SK-N-SH (cell line): ENCODE results near the gene SLC22A23. TPM values are rescaled to one million over a fixed set of nuclear protein-coding genes. Genes with fewer than 3 reads are reported as not detected.

ENCODE experiments used
- CTCF ChIA-PET: fragments of 300-600, 350-600 bp; formaldehyde crosslinking; extraction: SDS; loops from one replicate; lab custom pipeline; 2021; lab: Yijun Ruan, JAX
- POLR2A ChIA-PET: fragments of 350-600 bp; sonication (Branson Sonifier 250); formaldehyde crosslinking; extraction: SDS; loops from one replicate; lab custom pipeline; 2020; ENCODE audit warnings: antibody characterized with exemption, inconsistent platforms; lab: Yijun Ruan, JAX
- DNase-seq: peaks from one replicate; pipeline ENCODE4 v3.0.0; 2012
- H2AFZ ChIP-seq: fragments of 200-600 bp; sonication (generic); 2 replicates; pipeline ENCODE4 v1.8.1; 2016; ENCODE audit warnings: antibody characterized with exemption, mild to moderate bottlenecking, low read depth
- H3F3A ChIP-seq: fragments of 200-600 bp; sonication (generic); replicated peaks from 2 replicates; pipeline ENCODE3; 2016; ENCODE audit warnings: antibody characterized with exemption, mild to moderate bottlenecking; ENCODE audit not compliant: insufficient read depth
- H3K27ac ChIP-seq, 2 experiments: fragments of 200-500 bp in 1 of 2; fragments of 200-600 bp in 1 of 2; sonication (Bioruptor generic) in 1 of 2; sonication (generic), shearing (Covaris generic) in 1 of 2; 2 replicates each; pipeline versions ENCODE4 v1.5.1 to v1.6.1; 2014 to 2016; ENCODE audit warnings: low read depth in 2 of 2, inconsistent platforms in 1 of 2, low read length in 1 of 2, mild to moderate bottlenecking in 1 of 2, mixed read lengths in 1 of 2
- H3K27me3 ChIP-seq: fragments of 200-600 bp; sonication (generic), shearing (Covaris generic); 2 replicates; pipeline ENCODE4 v1.6.1; 2016; ENCODE audit warnings: mixed run types; ENCODE audit not compliant: insufficient read depth
- H3K36me3 ChIP-seq, 2 experiments: fragments of 200-500 bp in 1 of 2; fragments of 200-600 bp in 1 of 2; sonication (Bioruptor generic) in 1 of 2; sonication (generic) in 1 of 2; replicated peaks in 1 of 2; 2 replicates each; pipeline versions ENCODE3 to v1.5.1; 2014 to 2016; ENCODE audit warnings: low read length in 1 of 2, mild to moderate bottlenecking in 1 of 2; ENCODE audit not compliant: insufficient read depth in 2 of 2, control insufficient read depth in 1 of 2
- H3K4me1 ChIP-seq, 2 experiments: fragments of 200-500 bp in 1 of 2; fragments of 200-600 bp in 1 of 2; sonication (Bioruptor generic) in 1 of 2; sonication (generic), shearing (Covaris generic) in 1 of 2; 2 replicates each; pipeline versions ENCODE4 v1.5.1 to v1.6.1; 2014 to 2016; ENCODE audit warnings: low read depth in 1 of 2, low read length in 1 of 2, mixed run types in 1 of 2; ENCODE audit not compliant: insufficient read depth in 2 of 2, control insufficient read depth in 1 of 2
- H3K4me2 ChIP-seq: fragments of 200-600 bp; sonication (generic), shearing (Covaris generic); 2 replicates; pipeline ENCODE4 v1.6.1; 2017; ENCODE audit warnings: mixed run types
- H3K4me3 ChIP-seq, 2 experiments: fragments of 200-500 bp in 1 of 2; fragments of 200-600 bp in 1 of 2; sonication (Bioruptor generic) in 1 of 2; sonication (generic), shearing (Covaris generic) in 1 of 2; 2 replicates each; pipeline versions ENCODE4 v1.5.1 to v1.8.1; 2014 to 2016; ENCODE audit warnings: low read depth in 2 of 2, inconsistent platforms in 1 of 2, low read length in 1 of 2, mild to moderate bottlenecking in 1 of 2, mixed read lengths in 1 of 2, moderate library complexity in 1 of 2
- H3K79me2 ChIP-seq: fragments of 200-600 bp; sonication (generic); 2 replicates; pipeline ENCODE4 v1.8.1; 2017; ENCODE audit warnings: mild to moderate bottlenecking; ENCODE audit not compliant: insufficient read depth
- H3K9ac ChIP-seq: fragments of 200-600 bp; sonication (generic); 2 replicates; pipeline ENCODE4 v1.6.1; 2017; ENCODE audit warnings: mixed run types
- H3K9me2 ChIP-seq: fragments of 200-600 bp; sonication (generic); 2 replicates; pipeline ENCODE4 v1.6.1; 2017; ENCODE audit warnings: mixed run types
- H3K9me3 ChIP-seq: fragments of 200-600 bp; sonication (generic); 2 replicates; pipeline ENCODE4 v1.6.1; 2017; ENCODE audit warnings: mixed run types, mild to moderate bottlenecking, moderate library complexity
- H4K20me1 ChIP-seq: fragments of 200-600 bp; sonication (generic); 2 replicates; pipeline ENCODE4 v1.6.1; 2017; ENCODE audit warnings: mild to moderate bottlenecking, mixed run types; ENCODE audit not compliant: insufficient read depth
- EP300 ChIP-seq, 2 experiments: IDR thresholded peaks; 2 replicates each; pipeline versions ENCODE4 v1.4.0 to v1.6.1; 2012; ENCODE audit warnings: borderline replicate concordance in 1 of 2, low read depth in 1 of 2, low read length in 1 of 2
- FOSL2 ChIP-seq: IDR thresholded peaks from 2 replicates; pipeline ENCODE4 v1.4.0; 2012; ENCODE audit warnings: low read depth, mild to moderate bottlenecking, moderate library complexity, borderline replicate concordance
- FOXJ3 ChIP-seq: sonication (generic); formaldehyde crosslinking; IDR thresholded peaks from 2 replicates; pipeline ENCODE4 v1.5.1; 2020; ENCODE audit warnings: mild to moderate bottlenecking, missing genetic modification reagents
- GABPA ChIP-seq: IDR thresholded peaks from 2 replicates; pipeline ENCODE4 v1.4.0; 2012; ENCODE audit warnings: low read depth, mild to moderate bottlenecking
- JUND ChIP-seq: IDR thresholded peaks from 2 replicates; pipeline ENCODE4 v1.4.0; 2012
- NRF1 ChIP-seq: IDR thresholded peaks from 2 replicates; pipeline ENCODE4 v1.6.1; 2012; ENCODE audit warnings: low read depth, mild to moderate bottlenecking, low read length
- RAD21 ChIP-seq: IDR thresholded peaks from 2 replicates; pipeline ENCODE4 v1.6.1; 2012; ENCODE audit warnings: mild to moderate bottlenecking, low read length
- SMC3 ChIP-seq: IDR thresholded peaks from 2 replicates; pipeline ENCODE4 v1.6.1; 2012; ENCODE audit warnings: low read depth, low read length, improper control_type of control experiment
- TAF1 ChIP-seq: IDR thresholded peaks from 2 replicates; pipeline ENCODE4 v1.6.1; 2012; ENCODE audit warnings: low read depth, mild to moderate bottlenecking, low read length, moderate library complexity, borderline replicate concordance
- TCF12 ChIP-seq: IDR thresholded peaks from 2 replicates; pipeline ENCODE4 v1.4.0; 2012
- TEAD4 ChIP-seq: IDR thresholded peaks from 2 replicates; pipeline ENCODE4 v1.4.0; 2012; ENCODE audit warnings: mild to moderate bottlenecking, borderline replicate concordance; ENCODE audit not compliant: insufficient read depth
- YY1 ChIP-seq: IDR thresholded peaks from 2 replicates; pipeline ENCODE4 v1.4.0; 2012; ENCODE audit warnings: low read depth, mild to moderate bottlenecking
- WGBS: methylation state at CpG from one replicate; pipeline ENCODE4 v1.1.6; 2017; ENCODE audit warnings: low lambda C conversion rate; 5-methylcytosine and 5-hydroxymethylcytosine counted together
- polyA plus RNA-seq, 3 experiments: library from polyadenylated mRNA; depleted of rRNA; stranded (reverse); fragments of >200 nt; gene quantifications; 2 replicates each; pipeline ENCODE4 v1.2.3, GENCODE V29; 2012
- TF ChIP-seq, protein P1 (sequence below): IDR thresholded peaks from 2 replicates; pipeline ENCODE4 v1.4.0; 2012; ENCODE audit warnings: low read depth
- TF ChIP-seq, protein P2 (sequence below): IDR thresholded peaks from 2 replicates; pipeline ENCODE4; 2012
- TF ChIP-seq, protein P3 (sequence below): IDR thresholded peaks from 2 replicates; pipeline ENCODE4 v1.6.1; 2012; ENCODE audit warnings: mild to moderate bottlenecking, low read depth, low read length, moderate library complexity
- TF ChIP-seq, protein P4 (sequence below): fragments of 150-350 bp; IDR thresholded peaks from 2 replicates; pipeline ENCODE4 v1.6.1; 2016; ENCODE audit warnings: mild to moderate bottlenecking, low read depth, low read length

The SLC22A23 gene
- polyA plus RNA-seq, 1 of the 3 experiments (the other 2 are of a cell fraction): not detected

DNA sequence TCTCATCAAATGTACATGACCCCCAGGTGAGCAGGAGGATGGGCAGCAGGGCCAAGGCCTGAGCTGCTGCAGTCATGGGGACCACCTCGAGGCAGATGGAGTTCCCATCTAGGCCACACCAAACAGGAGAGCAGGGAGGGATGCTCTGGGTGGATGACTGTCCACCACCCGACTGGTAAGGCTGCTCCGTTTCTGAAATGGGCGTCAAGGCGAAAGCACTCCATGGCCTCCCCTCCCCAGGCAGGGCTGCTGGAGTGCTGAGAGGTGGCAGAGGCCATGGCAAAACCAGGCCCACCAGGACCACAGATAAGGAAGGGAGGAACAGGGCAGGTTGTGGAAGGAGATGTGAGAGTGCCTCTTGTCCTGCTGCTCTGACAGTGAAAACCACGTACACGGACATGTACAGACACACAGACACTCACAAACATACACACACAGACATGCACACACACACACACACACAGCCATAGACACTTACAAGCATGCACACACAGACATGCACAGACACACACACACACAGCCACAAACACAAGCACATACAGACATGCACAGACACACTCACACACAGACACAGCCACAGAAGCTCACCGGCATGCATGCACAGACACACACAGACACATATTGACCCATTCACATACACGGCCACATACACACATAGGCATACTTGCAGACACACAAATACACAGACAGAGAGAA is 104.9 kb downstream of the SLC22A23 start:
- no peaks in the 10 kb centered on the region for H3K79me2 ChIP-seq
- TF ChIP-seq FOSL2: no peak
- no peak for TF ChIP-seq NRF1
- no peak for TF ChIP-seq GABPA
- no peak for TF ChIP-seq TEAD4
- TF ChIP-seq SMC3: no peak
- no peak for TF ChIP-seq FOXJ3 (CRISPR knock-in tag)
- TF ChIP-seq, protein P1, sequence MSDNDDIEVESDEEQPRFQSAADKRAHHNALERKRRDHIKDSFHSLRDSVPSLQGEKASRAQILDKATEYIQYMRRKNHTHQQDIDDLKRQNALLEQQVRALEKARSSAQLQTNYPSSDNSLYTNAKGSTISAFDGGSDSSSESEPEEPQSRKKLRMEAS: no peak
- no peak for TF ChIP-seq TCF12
- TF ChIP-seq, protein P2, sequence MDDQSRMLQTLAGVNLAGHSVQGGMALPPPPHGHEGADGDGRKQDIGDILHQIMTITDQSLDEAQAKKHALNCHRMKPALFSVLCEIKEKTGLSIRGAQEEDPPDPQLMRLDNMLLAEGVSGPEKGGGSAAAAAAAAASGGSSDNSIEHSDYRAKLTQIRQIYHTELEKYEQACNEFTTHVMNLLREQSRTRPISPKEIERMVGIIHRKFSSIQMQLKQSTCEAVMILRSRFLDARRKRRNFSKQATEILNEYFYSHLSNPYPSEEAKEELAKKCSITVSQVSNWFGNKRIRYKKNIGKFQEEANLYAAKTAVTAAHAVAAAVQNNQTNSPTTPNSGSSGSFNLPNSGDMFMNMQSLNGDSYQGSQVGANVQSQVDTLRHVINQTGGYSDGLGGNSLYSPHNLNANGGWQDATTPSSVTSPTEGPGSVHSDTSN: no peak
- no peak for TF ChIP-seq JUND
- TF ChIP-seq, protein P3, sequence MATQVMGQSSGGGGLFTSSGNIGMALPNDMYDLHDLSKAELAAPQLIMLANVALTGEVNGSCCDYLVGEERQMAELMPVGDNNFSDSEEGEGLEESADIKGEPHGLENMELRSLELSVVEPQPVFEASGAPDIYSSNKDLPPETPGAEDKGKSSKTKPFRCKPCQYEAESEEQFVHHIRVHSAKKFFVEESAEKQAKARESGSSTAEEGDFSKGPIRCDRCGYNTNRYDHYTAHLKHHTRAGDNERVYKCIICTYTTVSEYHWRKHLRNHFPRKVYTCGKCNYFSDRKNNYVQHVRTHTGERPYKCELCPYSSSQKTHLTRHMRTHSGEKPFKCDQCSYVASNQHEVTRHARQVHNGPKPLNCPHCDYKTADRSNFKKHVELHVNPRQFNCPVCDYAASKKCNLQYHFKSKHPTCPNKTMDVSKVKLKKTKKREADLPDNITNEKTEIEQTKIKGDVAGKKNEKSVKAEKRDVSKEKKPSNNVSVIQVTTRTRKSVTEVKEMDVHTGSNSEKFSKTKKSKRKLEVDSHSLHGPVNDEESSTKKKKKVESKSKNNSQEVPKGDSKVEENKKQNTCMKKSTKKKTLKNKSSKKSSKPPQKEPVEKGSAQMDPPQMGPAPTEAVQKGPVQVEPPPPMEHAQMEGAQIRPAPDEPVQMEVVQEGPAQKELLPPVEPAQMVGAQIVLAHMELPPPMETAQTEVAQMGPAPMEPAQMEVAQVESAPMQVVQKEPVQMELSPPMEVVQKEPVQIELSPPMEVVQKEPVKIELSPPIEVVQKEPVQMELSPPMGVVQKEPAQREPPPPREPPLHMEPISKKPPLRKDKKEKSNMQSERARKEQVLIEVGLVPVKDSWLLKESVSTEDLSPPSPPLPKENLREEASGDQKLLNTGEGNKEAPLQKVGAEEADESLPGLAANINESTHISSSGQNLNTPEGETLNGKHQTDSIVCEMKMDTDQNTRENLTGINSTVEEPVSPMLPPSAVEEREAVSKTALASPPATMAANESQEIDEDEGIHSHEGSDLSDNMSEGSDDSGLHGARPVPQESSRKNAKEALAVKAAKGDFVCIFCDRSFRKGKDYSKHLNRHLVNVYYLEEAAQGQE: no peak
- TF ChIP-seq TAF1: no peak
- TF ChIP-seq, protein P4, sequence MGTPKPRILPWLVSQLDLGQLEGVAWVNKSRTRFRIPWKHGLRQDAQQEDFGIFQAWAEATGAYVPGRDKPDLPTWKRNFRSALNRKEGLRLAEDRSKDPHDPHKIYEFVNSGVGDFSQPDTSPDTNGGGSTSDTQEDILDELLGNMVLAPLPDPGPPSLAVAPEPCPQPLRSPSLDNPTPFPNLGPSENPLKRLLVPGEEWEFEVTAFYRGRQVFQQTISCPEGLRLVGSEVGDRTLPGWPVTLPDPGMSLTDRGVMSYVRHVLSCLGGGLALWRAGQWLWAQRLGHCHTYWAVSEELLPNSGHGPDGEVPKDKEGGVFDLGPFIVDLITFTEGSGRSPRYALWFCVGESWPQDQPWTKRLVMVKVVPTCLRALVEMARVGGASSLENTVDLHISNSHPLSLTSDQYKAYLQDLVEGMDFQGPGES: no peak
- no peak for TF ChIP-seq RAD21
- no peak for TF ChIP-seq YY1
- TF ChIP-seq EP300 (IDR thresholded peaks at IDR 0.05; ENCODE audit: borderline replicate concordance in 1 of 2, low read depth in 1 of 2, low read length in 1 of 2): no peak
- ChIA-PET POLR2A (no interaction called here), CTCF (no interaction called here)
- H4K20me1 ChIP-seq: no peaks in the 10 kb centered on the region
- no peaks in the 10 kb centered on the region for H3K9me2 ChIP-seq
- no peak overlapping the region for H3K4me2 ChIP-seq
- no peaks in the 10 kb centered on the region for H3K9me3 ChIP-seq
- peaks cover 0 to 9% of the 10 kb centered on the region in 2 experiments; a peak in 2 of 4 replicates for H3K4me1 ChIP-seq
- DNase-seq: no peak
- H2AFZ ChIP-seq: no peak overlapping the region
- H3K27ac ChIP-seq: no peak overlapping the region
- WGBS: 77% methylated on average over 7 of the region's 9 CpGs
- H3K4me3 ChIP-seq: no peak overlapping the region
- peaks cover 3% of the 10 kb centered on the region for H3F3A ChIP-seq
- H3K9ac ChIP-seq: no peak overlapping the region
- no peaks in the 10 kb centered on the region for H3K36me3 ChIP-seq
- peaks cover 20% of the 10 kb centered on the region; the same call in 1 of the 2 replicates for H3K27me3 ChIP-seq
